Activated T-helper 1 cell treated with Interleukin-2 at 50 U/mL for 16 hours (primary cell): ENCODE results near the gene TCEAL3.
"Not testable (repeated sequence)": the region's sequence is repeated elsewhere in the genome, so short reads cannot be mapped to it uniquely, and the experiment has no call there.

Experiments used
- DNase-seq: peaks from one replicate; pipeline ENCODE4 v3.0.0-alpha.2; 2020; ENCODE audit warnings: low read depth

Gene TCEAL3, protein sequence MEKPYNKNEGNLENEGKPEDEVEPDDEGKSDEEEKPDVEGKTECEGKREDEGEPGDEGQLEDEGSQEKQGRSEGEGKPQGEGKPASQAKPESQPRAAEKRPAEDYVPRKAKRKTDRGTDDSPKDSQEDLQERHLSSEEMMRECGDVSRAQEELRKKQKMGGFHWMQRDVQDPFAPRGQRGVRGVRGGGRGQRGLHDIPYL

DNA sequence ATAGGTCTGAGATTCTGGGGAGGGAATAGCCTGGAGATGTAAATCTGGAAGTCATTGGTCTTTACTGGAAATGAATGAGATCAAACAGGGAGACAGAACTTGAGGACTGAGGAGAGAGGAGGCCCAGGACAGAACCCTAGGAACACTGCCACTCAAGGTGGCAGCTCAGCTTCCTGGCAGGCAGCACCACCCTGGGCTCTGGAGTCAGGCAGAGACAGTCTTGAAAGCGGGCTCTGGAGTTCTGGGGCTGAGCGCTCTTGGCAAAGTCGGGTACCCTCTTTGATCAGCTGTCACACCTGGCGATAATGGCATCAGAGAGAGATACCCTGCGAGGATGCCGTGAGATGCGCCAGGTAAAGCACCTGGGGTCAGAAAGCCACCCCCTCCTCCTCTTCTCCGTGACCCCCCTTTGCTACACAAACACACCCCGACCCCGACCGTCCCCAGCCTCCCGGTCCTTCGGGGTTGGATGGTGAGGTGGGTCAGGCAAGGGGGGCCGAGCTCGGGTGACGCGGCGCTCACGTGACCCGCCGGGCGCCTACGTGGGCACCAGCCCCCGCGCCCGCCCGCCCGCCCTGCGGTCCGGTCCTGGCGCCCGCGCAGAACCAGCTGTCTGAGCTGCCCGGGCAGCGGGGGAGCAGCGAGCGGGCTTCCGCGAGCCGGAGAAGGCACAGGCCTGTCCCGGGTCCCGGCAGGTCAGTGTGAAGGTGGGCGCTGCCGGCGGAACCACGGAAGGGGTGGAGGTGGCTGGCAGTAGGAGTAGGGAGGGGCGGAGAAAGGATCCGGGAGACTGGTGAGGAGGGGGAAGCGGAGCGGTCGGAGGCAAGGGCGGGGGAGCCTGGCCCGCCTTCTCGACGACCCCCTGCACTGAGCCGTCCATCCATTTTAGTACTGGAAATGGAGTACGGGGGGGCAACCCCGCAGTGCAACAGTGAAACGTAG is at the start of gene TCEAL3:
TCEAL3 (plus strand) TSS at position 600 of the 942 bp plus-strand sequence. CDS start 1,102 bp downstream, outside the sequence.
- no peak for DNase-seq

DNA sequence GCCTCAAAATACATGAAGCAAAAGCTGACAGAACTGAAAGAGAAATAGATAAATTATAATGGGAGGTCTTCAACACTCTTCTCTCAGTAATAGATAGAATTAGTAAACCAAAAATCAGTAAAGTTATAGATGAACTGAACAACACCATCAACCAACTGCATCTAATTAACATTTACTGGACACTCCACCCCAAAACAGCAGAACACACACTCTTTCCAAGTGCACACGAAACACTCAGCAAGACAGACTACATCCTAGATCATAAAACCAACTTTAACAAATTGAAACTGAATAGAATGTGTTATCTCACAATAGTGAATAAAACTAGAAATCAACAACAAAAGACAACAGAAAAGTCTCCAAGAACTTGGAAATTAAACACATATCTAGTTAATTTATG is 47.5 kb upstream of the TCEAL3 start:
- DNase-seq: no peak

DNA sequence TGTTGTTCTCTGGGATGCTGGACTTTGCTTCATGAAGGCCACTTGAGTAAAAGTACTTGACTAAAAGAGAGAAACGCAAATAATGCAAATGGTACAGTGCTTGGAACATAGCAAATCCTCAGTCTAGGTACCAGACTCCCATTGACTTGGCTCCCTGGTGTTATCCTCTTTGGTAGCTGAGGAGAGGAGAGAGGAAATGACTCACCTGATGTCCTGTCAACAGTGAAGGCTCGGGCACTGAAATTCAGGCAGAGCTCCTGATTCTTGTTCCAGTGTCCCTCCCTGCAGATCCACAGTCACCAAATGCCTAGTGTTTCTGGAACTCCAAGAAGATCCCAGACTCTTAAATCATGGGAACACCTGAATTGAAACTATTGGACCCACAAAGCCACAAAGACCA is 45.0 kb upstream of the TCEAL3 start:
- DNase-seq: no peak

DNA sequence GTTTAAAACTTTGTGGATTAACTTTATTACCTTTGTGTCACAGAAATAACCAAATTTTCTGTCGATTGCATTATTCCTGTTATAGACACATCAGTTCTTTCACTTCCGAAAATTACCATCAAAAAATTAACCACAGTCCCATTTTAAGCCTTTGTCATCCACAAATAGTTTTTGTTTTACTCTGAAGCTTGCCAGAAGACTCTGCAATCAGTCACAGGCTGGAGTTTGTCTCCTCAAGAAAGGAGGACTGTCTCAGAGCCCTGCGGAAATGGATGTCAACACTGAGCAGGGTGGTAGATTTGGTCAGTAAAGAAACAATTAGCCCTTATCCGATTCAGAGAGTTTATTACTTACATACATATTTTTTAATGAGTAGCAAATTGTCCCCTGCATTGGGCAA is 42.6 kb upstream of the TCEAL3 start:
- no peak for DNase-seq

DNA sequence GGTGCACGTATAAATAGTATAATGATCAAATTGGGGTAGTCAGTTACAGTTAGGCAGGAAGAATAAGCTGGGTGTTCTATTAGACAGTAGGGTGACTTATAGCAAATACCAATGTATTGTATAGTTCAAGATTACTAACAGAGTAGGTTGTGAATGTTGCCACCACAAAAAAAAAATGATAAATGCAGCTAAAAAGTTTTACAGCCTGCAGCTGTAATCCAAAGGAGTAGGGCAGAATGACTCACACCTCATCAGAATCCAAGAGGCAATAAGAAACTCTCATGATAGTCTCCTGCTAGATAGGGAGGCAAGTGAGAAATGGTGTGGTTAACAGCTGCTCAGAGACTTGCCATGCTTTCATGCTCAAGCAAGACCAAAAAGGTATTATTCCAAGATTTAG is 42.0 kb upstream of the TCEAL3 start:
- no peak for DNase-seq

DNA sequence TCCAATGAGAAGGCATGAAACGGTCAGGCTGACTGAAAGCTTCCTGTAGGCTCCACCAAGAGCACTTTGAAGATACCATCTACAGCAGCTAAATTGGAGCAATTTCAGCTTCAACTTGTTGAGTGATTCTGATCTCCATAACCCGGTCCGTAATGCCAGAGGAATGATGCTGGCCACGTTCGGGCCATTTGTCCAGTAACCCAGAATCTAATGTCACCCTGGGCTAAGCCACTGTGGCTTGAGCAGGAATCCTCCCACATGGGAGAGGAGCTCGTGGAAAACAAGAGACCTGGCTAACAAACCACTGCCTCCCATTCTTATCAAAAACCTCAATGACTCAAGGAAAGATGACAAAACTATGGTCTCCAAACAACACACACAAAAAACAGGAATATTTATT is 36.6 kb upstream of the TCEAL3 start:
- DNase-seq: no peak

DNA sequence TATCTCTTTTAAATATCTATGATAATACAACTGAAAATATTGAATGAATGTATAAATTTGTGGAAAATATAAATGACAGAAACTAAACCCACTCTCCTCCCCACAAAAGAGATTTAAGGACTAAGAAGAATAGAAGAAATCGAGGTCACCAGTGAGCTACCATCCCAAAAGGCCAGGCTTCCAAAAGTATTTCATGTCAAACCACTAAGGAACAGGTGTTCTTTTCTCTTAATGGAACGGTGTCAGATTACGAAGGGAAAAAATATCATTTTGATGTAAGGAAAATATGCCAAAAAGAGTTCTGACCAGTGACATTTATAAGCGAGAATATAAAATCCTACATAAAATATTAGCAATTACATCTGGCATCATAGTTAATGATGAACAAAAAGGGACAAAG is 36.0 kb upstream of the TCEAL3 start:
- no peak for DNase-seq

DNA sequence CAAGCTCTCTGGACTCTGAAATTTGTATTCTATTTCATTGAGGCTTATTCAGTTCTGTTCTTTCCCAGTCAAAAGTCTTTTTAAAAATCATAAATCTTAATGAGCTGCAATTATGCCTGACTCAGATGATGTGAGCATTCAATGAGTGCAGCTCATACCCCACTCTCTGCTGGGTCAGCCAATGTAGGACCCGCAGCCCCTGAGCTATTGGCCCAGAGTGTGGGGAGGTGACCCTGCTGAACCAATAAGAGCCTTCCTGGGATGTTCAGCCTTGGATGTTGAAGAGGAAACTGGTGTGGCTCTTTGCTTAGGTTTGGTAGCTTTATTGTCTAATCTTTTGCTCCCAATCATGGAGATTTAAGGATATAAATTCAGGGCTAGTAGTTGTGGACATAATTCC is 34.6 kb upstream of the TCEAL3 start:
- no peak for DNase-seq

DNA sequence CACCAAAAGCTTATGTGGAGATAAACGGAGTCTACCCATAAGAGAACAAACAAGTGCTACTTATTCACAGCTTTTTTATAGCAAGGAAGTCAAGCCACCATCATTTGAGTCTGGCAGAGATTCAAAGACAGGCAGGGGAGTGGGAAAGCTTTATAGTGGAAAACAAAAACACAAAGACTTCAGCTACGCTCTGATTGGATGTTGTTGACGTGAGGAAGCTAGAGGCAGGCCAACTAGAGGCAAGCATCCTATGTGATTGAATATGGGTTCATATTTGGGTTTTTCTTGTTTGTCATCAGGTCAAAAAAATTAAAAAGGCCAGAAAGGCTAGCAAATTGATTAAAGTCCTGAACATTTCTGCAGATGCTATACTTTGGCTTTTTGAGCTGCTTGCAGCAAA is 23.2 kb upstream of the TCEAL3 start:
- no peak for DNase-seq

DNA sequence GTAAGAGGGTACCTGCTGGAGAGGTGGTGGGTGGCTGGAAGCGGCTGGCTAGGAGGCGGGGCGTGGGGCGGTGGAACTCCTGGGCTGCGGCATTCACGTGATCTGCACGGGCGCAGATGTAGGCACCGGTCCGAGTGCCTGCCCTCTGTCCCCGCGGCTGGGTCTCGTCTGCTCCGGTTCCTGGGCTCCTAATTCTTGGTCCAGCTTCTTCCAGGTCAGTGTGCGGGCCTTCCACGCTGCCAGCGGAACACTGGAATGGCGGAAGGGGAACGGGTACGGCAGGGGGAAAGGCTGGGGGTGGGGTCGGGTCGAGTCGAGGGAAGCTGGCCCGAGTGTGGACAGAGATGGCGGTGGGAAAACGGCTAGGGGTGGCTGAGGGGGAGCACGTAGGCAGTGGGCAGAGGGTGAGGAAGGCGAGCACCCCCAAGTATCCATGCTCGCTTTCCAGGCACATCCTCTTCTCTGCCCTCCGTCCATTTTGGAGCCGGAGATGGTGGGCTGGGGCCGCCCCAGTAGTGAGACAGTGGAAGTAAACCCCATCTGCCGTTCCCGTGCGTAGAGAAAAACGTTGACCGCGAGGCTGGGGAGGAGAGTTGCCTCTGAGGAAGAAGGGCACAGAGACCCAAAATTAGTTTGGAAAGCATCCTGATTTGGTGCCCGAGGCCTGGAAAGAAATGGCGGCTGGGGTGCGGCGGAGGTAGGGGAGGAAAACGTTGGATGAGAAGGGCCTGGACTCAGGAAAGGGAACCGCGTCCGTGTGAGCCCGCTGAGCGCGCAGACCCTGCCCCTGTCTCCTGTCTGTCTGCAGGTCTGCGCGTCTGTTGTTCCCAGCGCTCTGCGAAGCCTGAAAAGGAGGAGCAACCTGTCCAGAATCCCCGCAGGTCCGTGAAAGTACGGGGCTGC is 22.1 kb upstream of the TCEAL3 start, which contains the start of gene TCEAL4:
TCEAL4 (plus strand) TSS at position 105 of the 903 bp plus-strand sequence. CDS start 1,161 bp downstream, outside the sequence.
- no peak for DNase-seq

DNA sequence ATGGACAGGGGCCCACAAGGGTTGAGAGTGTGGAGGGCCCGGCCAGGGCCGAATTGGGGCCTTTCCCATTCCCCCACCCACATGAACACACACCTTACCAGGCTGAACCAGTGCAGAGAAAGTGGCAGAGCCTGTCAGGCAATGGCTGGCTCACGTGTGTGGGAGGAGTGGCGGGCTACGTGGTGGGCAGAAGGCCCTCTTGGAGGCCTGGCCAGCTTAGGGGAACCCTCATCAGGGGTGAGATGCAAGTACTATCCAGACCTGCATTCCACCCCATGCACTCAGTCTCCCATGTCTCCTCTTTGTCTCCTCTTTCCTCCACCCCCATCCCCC is 21.5 kb upstream of the TCEAL3 start:
- DNase-seq: no peak

DNA sequence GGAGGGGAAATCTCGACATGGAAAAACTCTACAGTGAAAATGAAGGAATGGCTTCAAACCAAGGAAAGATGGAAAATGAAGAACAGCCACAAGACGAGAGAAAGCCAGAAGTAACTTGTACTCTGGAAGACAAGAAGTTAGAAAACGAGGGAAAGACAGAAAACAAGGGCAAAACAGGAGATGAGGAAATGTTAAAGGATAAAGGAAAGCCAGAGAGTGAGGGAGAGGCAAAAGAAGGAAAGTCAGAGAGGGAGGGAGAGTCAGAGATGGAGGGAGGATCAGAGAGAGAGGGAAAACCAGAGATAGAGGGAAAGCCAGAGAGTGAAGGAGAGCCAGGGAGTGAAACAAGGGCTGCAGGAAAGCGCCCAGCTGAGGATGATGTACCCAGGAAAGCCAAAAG is 21.1 kb upstream of the TCEAL3 start:
- DNase-seq: no peak

DNA sequence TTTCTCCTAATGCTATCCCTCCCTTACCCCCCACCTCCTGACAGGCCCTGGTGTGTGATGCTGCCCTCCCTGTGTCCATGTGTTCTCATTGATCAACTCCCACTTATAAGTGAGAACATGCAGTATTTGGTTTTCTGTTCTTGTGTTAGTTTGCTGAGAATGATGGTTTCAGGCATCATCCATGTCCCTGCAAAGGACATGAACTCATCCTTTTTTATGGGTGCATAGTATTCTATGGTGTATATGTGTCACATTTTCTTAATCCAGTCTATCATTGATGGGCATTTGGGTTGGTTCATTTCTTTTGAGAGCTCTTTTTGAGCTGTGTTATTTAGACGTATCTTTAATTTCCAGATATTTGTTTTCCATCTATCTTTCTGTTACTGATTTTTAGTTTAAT is 15.5 kb upstream of the TCEAL3 start:
- DNase-seq: not testable (repeated sequence)

DNA sequence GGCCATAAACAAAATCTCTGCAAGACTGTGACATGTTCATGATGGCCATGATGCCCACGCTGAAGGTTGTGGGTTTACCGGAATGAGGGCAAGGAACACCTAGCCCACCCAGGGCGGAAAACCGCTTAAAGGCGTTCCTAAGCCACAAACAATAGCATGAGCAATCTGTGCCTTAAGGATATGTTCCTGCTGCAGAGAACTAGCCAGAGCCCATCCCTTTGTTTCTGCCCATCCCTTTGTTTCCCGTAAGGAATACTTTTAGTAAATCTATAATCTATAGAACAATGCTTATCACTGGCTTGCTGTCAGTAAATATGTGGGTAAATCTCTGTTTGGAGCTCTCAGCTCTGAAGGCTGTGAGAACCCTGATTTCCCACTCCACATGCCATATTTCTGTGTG is 12.6 kb upstream of the TCEAL3 start:
- not testable (repeated sequence) for DNase-seq

DNA sequence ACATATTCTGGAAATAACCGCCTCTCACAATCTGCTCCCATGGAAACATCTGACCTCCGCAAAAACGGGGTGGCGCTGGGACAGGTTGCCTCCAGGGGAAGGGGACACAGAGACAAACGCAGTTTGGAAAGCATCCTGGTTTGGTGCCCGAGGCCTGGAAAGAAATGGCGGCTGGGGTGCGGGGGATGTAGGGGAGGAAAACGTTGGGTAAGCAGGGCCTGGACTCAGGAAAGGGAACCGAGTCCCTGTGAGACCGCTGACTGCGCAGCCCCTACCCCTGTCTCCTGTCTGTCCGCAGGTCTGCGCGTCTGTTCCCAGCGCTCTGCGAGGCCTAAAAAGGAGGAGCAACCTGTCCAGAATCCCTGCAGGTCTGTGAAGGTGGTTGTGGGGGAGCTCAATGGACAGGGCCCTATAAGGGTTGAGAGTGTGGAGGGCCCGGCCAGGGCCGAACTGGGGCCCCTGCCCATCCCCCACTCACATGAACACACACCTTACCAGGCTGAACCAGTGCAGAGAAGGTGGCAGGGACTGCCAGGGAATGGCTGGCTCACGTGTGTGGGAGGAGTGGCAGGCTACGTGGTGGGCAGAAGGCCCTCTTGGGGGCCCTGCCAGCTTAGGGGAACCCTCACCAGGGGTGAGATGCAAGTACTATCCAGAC is 672 bp downstream of the TCEAL3 start:
- DNase-seq: no peak

DNA sequence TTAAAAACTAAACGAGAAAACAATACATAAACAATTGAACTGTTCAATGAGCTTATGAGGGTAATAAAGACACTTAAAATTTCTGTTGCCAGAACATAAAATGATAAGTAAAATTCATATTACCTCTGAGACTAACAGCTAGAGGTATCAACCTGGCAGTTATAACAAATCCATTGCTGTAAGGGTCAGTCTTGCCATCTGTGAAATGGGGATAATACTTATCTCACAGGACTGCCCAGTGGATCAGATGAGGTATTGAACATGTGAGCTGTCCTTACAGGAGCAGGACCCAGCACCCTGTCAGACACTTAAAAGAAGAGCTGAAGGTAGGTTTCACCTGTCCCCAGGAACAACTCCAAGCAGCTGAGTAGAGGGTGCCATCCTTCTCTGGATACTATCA is 2.5 kb downstream of the TCEAL3 start:
- no peak for DNase-seq

DNA sequence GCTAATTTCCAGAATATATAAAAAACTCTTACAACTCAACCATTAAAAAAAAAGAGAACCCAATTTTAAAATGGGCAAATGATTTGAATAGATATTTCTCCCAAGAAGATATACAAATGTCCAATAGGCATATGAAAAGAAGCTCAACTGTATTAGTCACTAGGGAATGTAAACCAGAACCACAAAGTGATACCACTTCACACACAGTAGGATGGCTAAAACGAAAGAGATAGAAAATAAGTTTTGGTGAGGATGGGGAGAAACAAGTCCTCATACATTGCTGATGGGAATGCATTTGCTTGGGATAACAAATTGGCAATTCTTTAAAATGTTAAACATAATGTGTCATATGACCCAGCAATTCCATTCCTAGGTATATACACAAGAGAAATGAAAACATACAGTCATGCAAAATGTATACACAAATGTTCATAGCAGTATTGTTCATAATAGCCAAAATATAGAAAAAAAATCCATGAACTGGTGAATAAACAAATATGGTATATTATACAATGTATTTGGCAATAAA is 5.7 kb downstream of the TCEAL3 start:
- no peak for DNase-seq

DNA sequence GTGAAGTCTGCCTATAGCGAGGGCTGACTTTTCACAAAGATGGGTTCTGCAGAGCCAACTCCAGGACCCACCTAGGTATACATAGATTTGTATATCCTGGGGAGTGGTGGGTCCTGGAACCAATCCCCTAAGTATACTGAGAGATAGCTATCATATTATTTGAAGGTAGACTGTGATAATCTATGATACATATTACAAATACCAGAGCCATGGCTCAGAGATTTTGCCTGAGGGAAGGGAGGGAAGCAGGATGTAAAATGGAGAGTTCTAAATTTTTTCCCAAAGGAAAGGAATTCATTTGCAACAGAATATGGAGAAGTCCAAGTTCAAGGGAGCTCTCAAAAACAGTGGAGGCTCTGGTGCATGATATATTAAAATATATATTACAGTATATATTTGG is 7.2 kb downstream of the TCEAL3 start:
- DNase-seq: no peak

DNA sequence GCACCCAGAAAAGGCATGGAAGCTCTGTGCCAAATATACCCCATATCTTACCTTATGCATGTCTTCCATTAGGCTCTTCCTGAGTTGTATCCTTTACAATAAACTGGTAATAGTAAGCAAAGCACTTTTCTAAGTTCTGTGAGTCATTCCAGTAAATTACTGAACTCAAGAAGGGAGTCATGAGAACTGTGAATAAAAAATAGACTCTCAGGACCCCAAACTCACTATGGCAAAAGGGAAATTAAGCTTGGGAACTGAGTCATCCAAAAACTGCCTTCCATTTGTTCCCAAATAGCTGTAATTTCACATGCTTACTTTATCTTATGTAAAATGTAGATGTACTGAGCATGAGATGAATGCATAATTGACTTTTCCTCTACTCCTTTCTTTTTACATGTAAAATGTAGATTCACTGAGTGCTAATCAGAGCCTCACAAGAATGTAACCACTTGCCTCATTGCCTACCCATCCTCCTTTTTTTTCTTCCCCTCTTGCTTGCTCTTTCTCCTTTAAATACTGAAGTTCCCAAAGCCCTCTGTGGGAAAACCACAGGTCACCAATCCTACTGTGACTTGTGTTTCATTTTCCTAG is 8.1 kb downstream of the TCEAL3 start:
- no peak for DNase-seq

DNA sequence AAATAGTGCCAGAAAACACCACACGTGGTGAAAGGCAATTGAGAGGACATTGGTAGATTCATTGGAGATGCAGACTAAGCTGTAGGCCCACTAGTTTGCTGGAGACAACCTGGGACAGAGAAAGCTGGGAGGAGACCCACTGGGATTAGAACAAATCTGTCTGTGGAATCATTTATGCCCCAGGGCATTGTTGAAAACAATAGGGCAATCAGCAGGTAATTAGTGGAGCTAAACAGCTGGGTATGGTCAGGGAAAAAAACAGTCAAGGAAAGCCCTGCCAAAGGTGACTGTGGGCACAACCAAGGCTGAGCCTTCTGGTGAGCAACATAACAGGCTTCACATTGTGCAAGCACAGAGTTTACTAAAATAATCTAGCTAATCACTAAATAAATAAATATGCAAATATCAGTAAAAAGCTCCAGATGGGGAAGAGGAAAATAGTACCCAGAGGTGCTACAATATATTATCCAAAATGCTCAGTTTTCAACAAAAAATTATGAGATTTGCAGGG is 9.0 kb downstream of the TCEAL3 start:
- no peak for DNase-seq

DNA sequence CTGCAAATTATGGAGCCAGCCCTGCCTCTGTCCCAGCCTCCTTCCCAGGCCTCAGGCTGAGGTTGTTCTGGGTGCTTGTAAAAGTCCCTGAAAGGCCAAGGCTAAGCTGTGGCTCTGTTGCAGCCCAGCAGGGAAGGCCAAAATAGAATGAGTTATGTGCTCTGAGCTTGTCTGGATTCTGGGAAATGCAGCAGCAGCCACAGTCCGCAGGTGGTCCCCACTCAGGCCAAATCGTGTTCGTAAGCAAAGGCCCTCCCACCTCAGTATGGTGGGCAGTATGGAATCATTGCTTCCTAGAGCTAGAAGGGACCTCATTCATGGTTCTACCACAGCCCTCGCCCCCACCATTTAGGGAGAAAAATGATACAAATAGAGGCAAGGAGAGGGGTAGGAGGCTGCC is 16.3 kb downstream of the TCEAL3 start:
- no peak for DNase-seq
